H54 (cell line): ENCODE results near the gene RSPH10B2.
A peak's percentile ranks its signal among the peaks of the same experiment; 100 is the strongest.
"Not testable (repeated sequence)": the region's sequence is repeated elsewhere in the genome, so short reads cannot be mapped to it uniquely, and the experiment has no call there.

ENCODE experiments used
- DNase-seq: peaks from one replicate; pipeline ENCODE4 v3.0.0; 2011; ENCODE audit warnings: low spot score, mixed read lengths; ENCODE audit not compliant: insufficient read length
- FAIRE-seq: peaks from 3 replicates; lab custom pipeline; 2011; peaks lifted over from hg19 to GRCh38; lab: Jason Lieb, UNC
- POLR2A ChIP-seq: IDR thresholded peaks from 2 replicates; pipeline ENCODE4 v1.6.1; 2011; ENCODE audit warnings: low read depth, mild to moderate bottlenecking, low read length

The RSPH10B2 gene

DNA sequence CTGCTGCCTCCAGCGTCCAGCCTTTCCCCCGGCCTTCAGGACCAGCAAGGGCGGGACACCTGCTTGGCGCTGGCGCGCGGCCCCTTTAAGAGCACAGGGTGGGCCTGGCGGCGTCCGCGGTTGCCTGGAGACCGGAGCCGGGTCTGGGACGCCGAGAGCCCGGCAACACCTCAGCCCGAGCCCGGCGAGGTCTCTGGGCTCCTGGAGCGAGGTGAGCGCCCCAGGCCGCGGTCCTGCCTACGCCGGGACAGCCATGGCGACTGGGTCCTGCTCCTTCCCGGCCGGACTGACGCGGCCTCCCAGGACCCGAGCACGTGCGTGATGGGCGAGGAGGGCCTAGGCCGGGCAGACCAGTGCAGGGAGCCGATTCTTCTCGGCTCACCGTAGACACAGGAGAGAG, at the start of gene RSPH10B2:
RSPH10B2 (plus strand) TSS at position 140 of the 400 bp plus-strand sequence. CDS start 3,575 bp downstream, outside the sequence.
- FAIRE-seq, DNase-seq: not testable (repeated sequence)

DNA sequence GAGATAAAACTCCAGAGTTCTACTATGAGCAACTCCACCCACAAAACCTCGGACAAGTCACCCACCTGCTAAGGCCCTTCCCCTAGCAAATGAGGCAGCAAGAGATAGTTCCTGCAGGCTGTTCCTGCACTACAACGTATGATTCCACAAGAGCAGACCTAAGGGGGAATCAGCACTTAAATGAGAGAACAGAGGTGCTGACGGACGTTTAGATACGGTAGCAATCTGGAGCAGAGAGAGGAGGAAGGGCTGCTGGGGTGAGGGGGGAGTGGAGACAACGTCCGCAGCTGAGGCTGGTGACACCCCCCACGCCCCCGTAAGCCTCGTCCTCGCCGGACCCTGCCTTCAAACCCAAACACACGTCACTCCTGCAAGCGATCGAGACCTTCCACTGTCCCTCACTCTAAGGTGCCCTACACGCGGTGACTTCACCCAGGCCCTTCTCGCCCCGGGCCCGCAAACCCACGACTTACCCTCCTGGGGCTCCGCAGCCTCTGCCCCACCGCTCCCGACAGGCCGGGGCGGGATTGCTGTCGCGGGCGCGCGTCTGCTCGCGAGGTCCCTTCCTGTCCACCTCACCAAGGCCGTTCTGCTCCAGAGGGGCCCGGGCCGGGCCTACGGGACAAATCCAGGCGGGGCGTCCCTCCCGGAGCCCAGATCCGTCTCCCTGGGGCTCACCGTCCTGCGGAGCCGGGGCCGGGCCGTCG, 47.8 kb upstream of the RSPH10B2 start:
- no peak; the same call in 1 of the 2 replicates for TF ChIP-seq POLR2A
- FAIRE-seq (no peak), DNase-seq (peak; percentile 32)

- FAIRE-seq (no peak), DNase-seq (peak; percentile 99)
- peak; percentile 93 for TF ChIP-seq POLR2A
These were observed 47.1 kb upstream of the RSPH10B2 start, which contains the start of gene ZNF12 for GRCh38 chr7:6706666-6707407. Gene ZNF12, minus strand, starts transcription at chr7:6706947. Its CDS starts 1,774 bp downstream, at chr7:6705173.

DNA sequence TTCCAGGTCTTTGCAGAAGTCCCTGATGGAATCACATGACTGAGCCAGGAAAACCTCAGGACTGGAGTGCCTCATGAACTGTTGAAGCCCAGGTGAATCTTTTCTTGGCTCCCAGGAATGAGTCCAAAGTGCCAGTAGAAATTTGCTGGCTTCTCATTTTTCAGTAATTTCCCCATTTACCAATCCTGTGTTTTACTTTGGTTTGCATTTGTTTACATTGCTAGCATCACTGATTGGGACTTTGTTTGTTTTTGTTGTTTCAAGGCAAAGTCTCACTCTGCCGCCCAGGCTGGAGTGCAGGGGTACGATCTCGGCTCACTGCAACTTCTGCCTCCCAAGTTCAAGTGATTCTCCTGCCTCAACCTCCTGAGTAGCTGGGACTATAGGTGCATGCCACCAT, 45.6 kb upstream of the RSPH10B2 start:
- no peak for FAIRE-seq
- TF ChIP-seq POLR2A = no peak
- DNase-seq = no peak

DNA sequence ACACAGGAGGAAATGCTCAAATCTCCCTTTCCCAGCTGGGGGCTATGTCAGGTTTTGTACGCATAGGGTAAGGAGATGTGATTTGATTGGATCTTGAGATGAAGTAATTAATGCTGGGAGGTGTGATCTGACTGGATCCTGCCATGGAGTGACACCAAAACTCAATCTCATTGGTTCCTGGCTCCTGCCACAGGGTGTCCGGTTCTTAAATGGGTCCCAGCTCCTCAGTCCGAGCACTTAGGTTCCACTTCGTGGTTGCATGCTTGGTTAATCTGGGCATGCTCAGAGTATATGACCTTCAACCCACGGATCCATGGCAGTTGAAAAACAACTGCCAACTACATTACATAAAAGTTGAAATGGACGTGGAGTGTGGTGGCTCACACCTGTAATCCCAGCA, 44.1 kb upstream of the RSPH10B2 start:
- no peak for TF ChIP-seq POLR2A
- DNase-seq (no peak), FAIRE-seq (no peak)

- FAIRE-seq = no peak
- no peak for TF ChIP-seq POLR2A
- no peak for DNase-seq
These were observed 39.5 kb upstream of the RSPH10B2 start for GRCh38 chr7:6714360-6714759.

DNA sequence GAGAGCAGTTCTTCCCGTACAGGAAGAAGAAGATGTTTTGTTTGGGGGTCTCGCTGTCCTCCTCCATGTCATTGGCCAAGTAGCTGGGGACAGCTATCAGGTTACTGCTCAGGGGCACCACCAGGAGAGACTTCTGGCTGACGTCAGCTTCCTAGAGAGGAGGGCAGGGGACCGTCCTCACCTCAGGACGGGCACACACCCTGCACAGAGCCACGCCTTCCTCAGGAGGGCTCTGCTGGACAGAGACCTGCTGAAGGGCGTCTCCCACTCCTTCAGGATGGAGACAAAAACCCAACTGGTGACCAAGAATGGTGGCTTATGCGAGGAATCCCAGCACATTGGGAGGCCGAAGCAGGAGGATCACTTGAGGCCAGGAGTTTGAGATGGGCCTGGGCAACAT, 38.0 kb upstream of the RSPH10B2 start:
- not testable (repeated sequence) for DNase-seq, FAIRE-seq

DNA sequence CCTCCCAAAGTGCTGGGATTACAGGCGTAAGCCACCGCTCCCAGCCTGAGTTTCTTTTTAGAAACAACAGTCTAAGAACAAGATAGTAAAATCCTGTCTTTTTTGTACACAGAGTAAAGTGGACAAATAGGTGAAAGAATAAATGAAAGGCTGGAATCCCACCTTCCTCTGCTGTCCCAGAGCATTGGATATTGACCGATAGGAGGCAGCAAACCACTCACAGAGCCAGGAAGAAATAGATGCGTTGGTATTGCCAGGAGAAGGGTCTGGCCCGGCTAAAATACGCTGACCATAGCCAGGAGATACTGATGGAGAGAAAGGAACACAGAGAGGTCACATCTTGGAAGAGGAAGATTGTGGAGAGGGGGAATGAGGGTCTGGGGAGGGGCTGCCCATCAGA, 35.8 kb upstream of the RSPH10B2 start:
- FAIRE-seq = no peak

DNA sequence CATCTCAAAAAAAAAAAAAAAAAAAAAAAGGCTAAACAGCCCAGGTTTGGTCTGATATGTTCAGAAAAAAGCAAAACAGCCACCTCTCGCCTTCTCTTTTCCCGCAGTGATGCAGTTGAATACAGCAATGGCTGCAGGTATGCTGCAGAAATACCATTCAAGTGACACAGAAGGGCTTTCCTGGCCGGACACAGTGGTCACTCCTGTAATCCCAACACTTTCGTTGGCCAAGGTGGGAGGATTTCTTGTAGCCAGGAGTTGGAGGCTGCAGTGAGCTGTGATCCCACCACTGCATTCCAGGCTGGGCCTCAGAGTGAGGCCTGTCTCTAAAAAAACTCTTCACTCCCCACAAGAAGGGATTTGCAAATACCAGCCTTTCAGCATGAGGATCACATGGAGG, 29.6 kb upstream of the RSPH10B2 start:
- not testable (repeated sequence) for FAIRE-seq, DNase-seq

More for the DNA sequence above, 35.8 kb upstream of the RSPH10B2 start:
- DNase-seq = no peak
- no peak for TF ChIP-seq POLR2A

GRCh38 chr7:6725003-6725402, 28.9 kb upstream of the RSPH10B2 start:
- FAIRE-seq (no peak), DNase-seq (no peak)
- no peak for TF ChIP-seq POLR2A

DNA sequence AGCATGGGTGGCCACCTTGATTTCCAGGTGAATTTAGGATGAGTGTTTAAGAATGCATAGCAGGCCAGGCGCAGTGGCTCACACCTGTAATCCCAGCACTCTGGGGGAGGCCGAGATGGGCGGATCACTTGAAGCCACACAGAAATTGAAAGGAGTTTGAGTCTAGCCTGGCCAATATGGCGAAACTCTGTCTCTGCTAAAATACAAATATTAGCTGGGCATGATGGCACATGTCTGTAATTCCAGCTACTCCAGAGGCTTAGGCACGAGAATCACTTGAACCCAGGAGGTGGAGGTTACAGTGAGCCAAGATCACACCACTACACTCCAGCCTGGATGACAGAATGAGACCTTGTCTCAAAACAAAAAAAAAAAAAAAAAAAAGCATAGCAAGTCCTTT, 27.6 kb upstream of the RSPH10B2 start:
- not testable (repeated sequence) for DNase-seq, FAIRE-seq

DNA sequence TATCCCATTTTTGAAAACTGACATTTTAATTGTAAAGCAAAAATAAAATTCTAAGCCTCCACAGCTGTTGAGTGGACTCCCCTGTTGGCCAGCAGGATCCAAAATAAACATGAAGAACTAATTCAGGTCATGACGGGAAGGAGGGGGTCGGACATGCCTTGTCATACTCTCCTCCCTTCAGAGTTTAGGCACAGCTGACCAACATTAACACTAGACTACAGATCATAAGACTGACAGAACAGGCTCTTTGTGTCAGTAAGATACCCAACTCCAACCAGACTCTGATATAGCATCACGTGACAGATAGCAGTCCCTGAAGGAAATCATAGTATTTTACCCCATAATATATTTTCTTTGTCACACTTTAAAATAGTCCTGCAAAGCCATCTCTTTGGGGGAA, 26.2 kb upstream of the RSPH10B2 start:
- FAIRE-seq (no peak), DNase-seq (no peak)
- TF ChIP-seq POLR2A = no peak

DNA sequence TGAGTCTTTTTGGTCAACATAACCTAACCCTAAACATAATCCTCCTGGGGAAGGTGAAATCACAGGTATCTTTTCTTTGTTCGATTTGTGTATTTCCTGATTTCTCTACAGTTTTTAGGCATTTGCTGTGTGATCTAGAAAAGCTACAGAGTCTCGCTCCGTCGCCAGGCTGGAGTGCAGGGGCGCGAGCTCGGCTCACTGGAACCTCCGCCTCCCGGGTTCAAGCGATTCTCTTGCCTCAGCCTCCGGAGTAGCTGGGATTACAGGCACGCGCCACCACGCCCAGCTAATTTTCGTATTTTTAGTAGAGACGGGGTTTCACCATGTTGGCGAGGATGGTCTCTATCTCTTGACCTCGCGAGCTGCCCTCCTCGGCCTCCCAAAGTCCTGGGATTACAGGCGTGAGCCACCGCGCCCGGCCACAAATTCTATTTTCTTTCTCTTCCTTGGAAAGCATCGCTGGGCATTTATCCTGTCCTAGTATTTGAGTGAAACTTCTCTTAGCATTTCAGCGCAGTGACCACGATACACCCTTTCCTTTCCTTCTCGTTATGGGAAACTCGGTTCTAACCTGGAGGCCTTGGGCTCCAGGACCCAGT, 24.9 kb upstream of the RSPH10B2 start:
- not testable (repeated sequence) for DNase-seq, FAIRE-seq
